Activated CD4-positive, alpha-beta T cell treated with anti-CD3 and anti-CD28 coated beads for 36 hours (primary cell): Measurements from ENCODE around the gene OGDH. TPM values are rescaled to one million over a fixed set of nuclear protein-coding genes. Genes with fewer than 3 reads are reported as not detected.
"Not testable (repeated sequence)": the region's sequence is repeated elsewhere in the genome, so short reads cannot be mapped to it uniquely, and the experiment has no call there.

Source experiments
- ATAC-seq: fragments of 200-7000 bp; cut with Tn5 transposase; one replicate; pipeline ENCODE4 v1.10.0; 2021; ENCODE audit warnings: mild to moderate bottlenecking, moderate library complexity
- CTCF ChIA-PET: fragments of 350-600 bp; sonication (Branson Sonifier 250); formaldehyde crosslinking; loops from one replicate; lab custom pipeline; 2021; ENCODE audit warnings: antibody characterized with exemption; lab: Charles Lee
- POLR2A ChIA-PET: fragments of 350-600 bp; sonication (Branson Sonifier 250); formaldehyde crosslinking; loops from one replicate; lab custom pipeline; 2021; ENCODE audit warnings: antibody characterized with exemption, inconsistent platforms; lab: Charles Lee
- DNase-seq: peaks from one replicate; pipeline ENCODE4 v3.0.0-alpha.2; 2020
- H3K27ac Mint-ChIP-seq: one replicate; pipeline ENCODE4 v1.8.0; 2021; ENCODE audit warnings: mixed read lengths
- H3K27me3 Mint-ChIP-seq: one replicate; pipeline ENCODE4 v1.8.0; 2021; ENCODE audit warnings: mixed read lengths
- H3K36me3 Mint-ChIP-seq: one replicate; pipeline ENCODE4 v1.8.0; 2021; ENCODE audit warnings: low read depth, mixed read lengths
- H3K4me1 Mint-ChIP-seq: one replicate; pipeline ENCODE4 v1.8.0; 2021; ENCODE audit warnings: mixed read lengths
- H3K4me3 Mint-ChIP-seq: one replicate; pipeline ENCODE4 v1.8.0; 2021; ENCODE audit warnings: mild to moderate bottlenecking, moderate library complexity, mixed read lengths
- H3K9me3 Mint-ChIP-seq: one replicate; pipeline ENCODE4 v1.8.0; 2021; ENCODE audit warnings: low read depth, mixed read lengths
- intact Hi-C, 2 experiments: fragments of 100-400 bp; cut with DNase I in 1 of 2; cut with micrococcal nuclease in 1 of 2; formaldehyde crosslinking; loops; one replicate each; pipeline versions ENCODE4 v1.14.2 to v1.15.1; 2022 to 2024; cut with DNase I, micrococcal nuclease
- total RNA-seq, 2 experiments: library from RNA; stranded (reverse); gene quantifications; one replicate each; pipeline ENCODE4 v1.2.3, GENCODE V29; 2021

The OGDH gene
- total RNA-seq, 2 experiments from 2014 or later, result 80.3 to 90.1 TPM

DNA sequence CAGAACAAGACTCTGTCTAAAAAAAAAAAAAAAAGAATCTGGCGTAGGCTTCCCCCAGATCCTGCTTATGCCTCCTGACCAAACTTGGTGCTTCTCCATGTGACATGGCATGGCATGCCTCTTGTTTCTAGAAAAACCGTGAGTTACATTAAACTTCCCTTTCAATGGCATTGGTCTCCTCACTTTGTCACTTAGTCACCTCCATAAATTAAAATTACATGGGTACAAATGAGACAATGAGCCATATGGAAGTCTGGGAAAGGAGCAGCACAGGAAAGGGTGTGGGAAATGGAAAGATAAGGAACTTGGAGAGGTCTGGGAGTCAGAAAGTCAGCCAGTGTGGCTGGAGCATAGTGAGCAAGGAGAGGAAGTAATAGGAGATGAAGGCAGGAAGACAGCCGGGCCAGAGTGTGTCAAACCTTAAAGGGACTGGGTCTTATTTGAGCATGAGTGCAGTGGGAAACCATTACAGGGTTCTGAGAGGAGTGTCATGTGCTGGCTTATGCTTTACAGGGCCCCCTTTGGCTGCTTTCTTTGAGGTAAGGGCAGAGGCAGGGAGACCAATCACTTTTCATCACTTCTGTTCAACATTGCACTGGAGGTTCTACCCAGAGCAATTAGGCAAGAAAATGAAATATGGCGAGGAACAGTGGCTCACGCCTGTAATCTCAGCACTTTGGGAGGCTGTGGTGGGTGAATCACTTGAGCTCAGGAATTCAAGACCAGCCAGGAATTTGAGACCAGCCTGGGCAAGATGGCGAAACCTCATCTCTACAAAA is 120.9 kb downstream of the OGDH start:
- CTCF ChIA-PET, result interaction anchor here (0.6 kb wide), 1 partner anchor 90 kb away, joined by 5 read pairs; no protein-coding TSS in a partner anchor
- H3K4me3 Mint-ChIP-seq, result no peak overlapping the region

DNA sequence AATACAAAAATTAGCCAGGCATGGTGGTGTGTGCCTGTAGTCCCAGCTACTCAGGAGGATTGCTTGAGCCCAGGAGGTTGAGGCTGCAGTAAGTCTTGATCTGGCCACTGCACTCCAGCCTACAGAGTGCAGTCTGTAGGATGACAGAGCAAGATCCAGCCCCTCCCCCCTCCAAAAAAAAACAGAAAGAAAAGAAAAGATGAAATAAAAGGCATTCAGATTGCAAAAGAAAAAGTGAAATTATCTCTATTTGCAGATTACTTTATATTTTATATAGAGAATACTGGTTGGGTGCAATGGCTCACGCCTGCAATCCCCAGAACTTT is 121.5 kb downstream of the OGDH start:
- no peak overlapping the region for H3K27ac Mint-ChIP-seq
- no peaks in the 10 kb centered on the region for H3K36me3 Mint-ChIP-seq
- H3K4me1 Mint-ChIP-seq, result no peaks in the 10 kb centered on the region
- CTCF ChIA-PET, result interaction anchor here (0.6 kb wide), 1 partner anchor 90 kb away, joined by 5 read pairs; no protein-coding TSS in a partner anchor
- intact Hi-C loops, result no loop called here
- no peak for ATAC-seq
- POLR2A ChIA-PET, result no interaction called here
- H3K27me3 Mint-ChIP-seq, result no peaks in the 10 kb centered on the region
- H3K9me3 Mint-ChIP-seq, result no peaks in the 10 kb centered on the region
- DNase-seq, result no peak
- H3K4me3 Mint-ChIP-seq, result no peak overlapping the region

More for the DNA sequence above, 120.9 kb downstream of the OGDH start:
- peak; percentile 30 for ATAC-seq
- no peaks in the 10 kb centered on the region for H3K36me3 Mint-ChIP-seq
- H3K4me1 Mint-ChIP-seq, result no peaks in the 10 kb centered on the region
- POLR2A ChIA-PET, result no interaction called here
- DNase-seq, result no peak
- intact Hi-C loops, result no loop called here
- no peak overlapping the region for H3K27ac Mint-ChIP-seq
- H3K9me3 Mint-ChIP-seq, result no peaks in the 10 kb centered on the region
- H3K27me3 Mint-ChIP-seq, result no peaks in the 10 kb centered on the region

DNA sequence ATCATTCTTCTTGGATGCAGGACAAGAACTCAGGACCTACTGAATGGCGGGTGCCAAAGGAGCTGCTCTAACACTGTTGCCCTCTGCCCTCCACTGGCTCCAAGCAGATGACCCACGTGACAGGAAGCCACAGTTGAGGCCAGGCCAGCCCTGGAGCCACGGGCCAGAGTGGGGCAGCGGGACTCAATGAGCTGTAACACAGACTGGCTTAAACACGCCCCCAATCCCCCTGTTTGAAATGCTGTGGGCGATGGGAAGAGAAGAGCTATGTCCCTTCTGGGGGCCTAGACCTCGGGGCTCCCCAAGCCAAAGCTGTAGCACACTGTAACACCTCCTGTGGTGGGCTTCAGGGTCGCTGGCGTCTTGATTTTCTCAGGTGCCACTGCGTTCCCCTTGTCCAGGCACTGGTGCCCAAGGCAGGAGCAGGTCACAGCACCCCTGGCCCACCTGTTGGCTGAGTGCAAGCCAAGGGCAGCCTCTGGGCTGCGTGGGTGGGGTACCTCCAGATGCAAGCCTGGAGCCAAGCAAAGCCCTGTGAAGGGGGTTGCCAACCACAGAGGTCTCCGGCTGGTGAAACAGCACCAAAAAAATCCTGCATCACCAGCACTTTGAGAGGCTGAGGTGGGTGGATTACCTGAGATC is 123.6 kb downstream of the OGDH start:
- Mint-ChIP-seq H3K27me3 (no peaks in the 10 kb centered on the region), H3K27ac (no peak overlapping the region), H3K4me1 (peaks cover 12% of the 10 kb centered on the region), H3K4me3 (no peak overlapping the region), H3K9me3 (no peaks in the 10 kb centered on the region), H3K36me3 (no peaks in the 10 kb centered on the region)
- POLR2A ChIA-PET, result no interaction called here
- CTCF ChIA-PET, result no interaction called here
- intact Hi-C loops, result no loop called here
- no peak for DNase-seq
- ATAC-seq, result no peak

DNA sequence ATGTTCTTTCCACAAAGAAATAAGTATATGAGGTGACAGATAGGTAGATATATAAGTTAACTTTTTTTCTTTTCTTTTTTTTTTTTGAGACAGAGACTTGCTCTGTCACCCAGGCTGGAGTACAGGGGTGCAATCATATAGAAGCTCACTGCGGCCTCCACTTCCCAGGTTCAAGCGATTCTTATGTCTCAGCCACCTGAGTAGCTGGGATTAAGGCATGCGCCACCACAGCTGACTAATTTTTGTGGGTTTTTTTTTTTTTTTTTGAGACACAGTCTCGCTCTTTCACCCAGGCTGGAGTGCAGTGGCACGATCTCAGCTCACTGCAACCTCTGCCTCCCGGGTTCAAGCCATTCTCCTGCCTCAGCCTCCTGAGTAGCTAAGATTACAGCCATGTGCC is 126.5 kb downstream of the OGDH start:
- H3K4me1 Mint-ChIP-seq, result peaks cover 23% of the 10 kb centered on the region
- intact Hi-C loops, POLR2A ChIA-PET, H3K36me3 Mint-ChIP-seq, ATAC-seq, DNase-seq, H3K27me3 Mint-ChIP-seq, H3K4me3 Mint-ChIP-seq, H3K27ac Mint-ChIP-seq, H3K9me3 Mint-ChIP-seq: not testable (repeated sequence)
- CTCF ChIA-PET, result interaction anchor here (0.6 to 0.7 kb wide), 2 partner anchors 52 to 129 kb away, joined by 3 read pairs; no protein-coding TSS in a partner anchor

DNA sequence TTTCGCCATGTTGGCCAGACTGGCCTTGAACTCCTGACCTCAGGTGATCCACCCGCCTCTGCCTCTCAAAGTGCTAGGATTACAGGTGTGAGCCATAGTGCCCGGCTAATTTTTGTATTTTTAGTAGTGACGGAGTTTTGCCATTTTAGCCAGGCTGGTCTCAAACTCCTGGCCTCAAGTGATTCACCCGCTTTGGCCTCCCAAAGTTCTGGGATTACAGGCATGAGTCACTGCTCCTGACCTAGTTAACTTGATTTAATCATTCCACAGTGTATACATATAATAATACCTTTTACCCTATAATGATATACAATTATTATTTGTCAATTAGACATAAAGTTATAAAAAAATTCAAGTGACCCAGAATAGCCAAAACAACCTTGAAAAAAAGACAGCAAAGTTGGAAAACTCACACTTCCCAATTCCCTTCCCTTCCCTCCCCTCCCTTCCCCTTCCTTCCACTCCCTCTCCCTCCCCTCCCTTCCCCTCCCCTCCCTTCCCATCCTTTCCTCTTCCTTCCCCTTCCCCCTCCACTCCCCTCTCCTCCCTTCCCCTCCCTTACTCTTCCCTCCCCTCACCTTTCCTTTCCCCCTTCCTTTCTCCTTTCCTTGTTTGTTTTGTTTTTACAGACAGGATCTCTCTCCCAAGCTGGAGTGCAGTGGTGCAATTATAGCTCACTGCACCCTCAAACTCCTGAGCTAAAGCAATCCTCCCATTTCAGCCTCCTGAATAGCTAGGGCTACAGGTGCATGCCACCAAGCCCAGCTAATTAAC is 127.5 kb downstream of the OGDH start:
- no peaks in the 10 kb centered on the region for H3K27me3 Mint-ChIP-seq
- CTCF ChIA-PET, result interaction anchor here (0.7 to 1.0 kb wide), 2 partner anchors 18 to 168 kb away, joined by 3 to 4 read pairs; no protein-coding TSS in a partner anchor
- POLR2A ChIA-PET, result no interaction called here
- no peak overlapping the region for H3K4me3 Mint-ChIP-seq
- ATAC-seq (no peak), DNase-seq (no peak)
- H3K27ac Mint-ChIP-seq, result peak overlapping the region; percentile 4
- peaks cover 24% of the 10 kb centered on the region for H3K4me1 Mint-ChIP-seq
- intact Hi-C loops, result no loop called here
- no peaks in the 10 kb centered on the region for H3K9me3 Mint-ChIP-seq
- no peaks in the 10 kb centered on the region for H3K36me3 Mint-ChIP-seq

DNA sequence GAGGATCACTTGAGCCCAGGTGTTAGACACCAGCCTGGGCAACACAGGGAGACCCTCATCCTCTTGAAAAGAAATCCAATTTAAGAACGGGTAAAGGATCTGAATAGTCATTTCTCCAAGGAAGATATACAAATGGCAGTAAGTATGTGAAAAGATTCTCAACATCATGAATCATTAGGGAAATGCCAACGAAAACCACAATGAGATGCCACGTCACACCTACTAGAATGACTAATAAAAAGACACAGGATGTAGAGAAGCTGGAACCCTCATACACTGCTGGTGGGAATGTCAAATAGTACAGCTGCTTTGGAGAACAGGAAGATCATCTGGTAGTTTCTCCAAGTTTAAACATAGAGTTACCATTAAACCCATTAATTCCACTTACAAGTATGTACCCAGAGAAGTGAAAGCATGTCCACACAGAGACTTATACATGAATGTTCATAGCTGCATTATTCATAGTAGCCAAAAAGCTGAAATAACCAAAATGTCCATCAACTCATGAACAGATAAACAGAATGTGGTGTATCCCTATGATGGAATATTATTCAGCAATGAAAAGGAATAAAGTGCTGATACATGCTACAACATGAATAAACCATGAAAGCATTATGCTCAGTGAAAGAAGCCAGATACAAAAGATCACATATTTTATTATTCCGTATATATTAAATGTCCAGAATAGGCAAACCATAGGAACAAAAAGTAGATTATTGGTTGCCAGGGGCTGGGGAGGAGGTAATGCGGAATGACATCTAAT is 129.2 kb downstream of the OGDH start:
- ChIA-PET CTCF (interaction anchor here (0.9 to 1.5 kb wide), 4 partner anchors 12 to 400 kb away, joined by 3 to 5 read pairs (median 4); no protein-coding TSS in a partner anchor), POLR2A (interaction anchor here (0.5 to 1.0 kb wide), 5 partner anchors 9 to 124 kb away, joined by 3 to 11 read pairs (median 5); no protein-coding TSS in a partner anchor)
- Mint-ChIP-seq H3K4me3 (peak overlapping the region; percentile 6), H3K9me3 (no peaks in the 10 kb centered on the region), H3K27ac (peak overlapping the region; percentile 81), H3K36me3 (no peaks in the 10 kb centered on the region), H3K4me1 (peaks cover 24% of the 10 kb centered on the region), H3K27me3 (no peaks in the 10 kb centered on the region)
- peak; percentile 93 for ATAC-seq
- DNase-seq, result peak; percentile 69
- intact Hi-C loops, result loop anchor here (1.0 kb wide), 3 partner anchors 13 to 118 kb away; partner anchors contain the start of gene ZMIZ2 (in 1 of the 2)

DNA sequence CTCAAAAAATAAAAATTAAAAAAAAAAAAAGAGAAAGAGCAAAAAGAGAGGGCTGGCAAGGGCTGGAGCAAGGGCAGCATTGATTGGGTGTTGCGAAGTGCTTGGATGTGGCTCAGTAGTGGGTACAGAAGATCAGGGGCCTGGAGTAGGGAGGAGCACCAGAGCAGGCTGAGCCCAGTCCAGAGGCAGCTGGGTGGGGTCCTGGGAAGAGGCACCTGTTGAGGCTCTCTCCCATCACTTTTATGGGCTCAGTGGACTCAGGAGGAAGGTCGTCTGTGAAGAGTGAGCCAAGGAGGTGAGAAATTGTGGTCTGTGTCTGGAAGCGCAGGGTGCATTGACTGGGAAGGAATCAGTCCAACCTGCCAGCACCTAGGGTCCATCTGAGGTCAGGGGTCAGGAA is 130.5 kb downstream of the OGDH start:
- POLR2A ChIA-PET, result interaction anchor here (0.6 kb wide), 1 partner anchor 9 kb away, joined by 3 read pairs; no protein-coding TSS in a partner anchor
- no peaks in the 10 kb centered on the region for H3K27me3 Mint-ChIP-seq
- H3K36me3 Mint-ChIP-seq, result no peaks in the 10 kb centered on the region
- CTCF ChIA-PET, result interaction anchor here (0.6 to 0.8 kb wide), 2 partner anchors 164 to 709 kb away, joined by 3 read pairs; no protein-coding TSS in a partner anchor
- no peak for DNase-seq
- intact Hi-C loops, result no loop called here
- H3K4me3 Mint-ChIP-seq, result no peak overlapping the region
- peak overlapping the region; percentile 38 for H3K27ac Mint-ChIP-seq
- peaks cover 24% of the 10 kb centered on the region for H3K4me1 Mint-ChIP-seq
- ATAC-seq, result no peak
- no peaks in the 10 kb centered on the region for H3K9me3 Mint-ChIP-seq

DNA sequence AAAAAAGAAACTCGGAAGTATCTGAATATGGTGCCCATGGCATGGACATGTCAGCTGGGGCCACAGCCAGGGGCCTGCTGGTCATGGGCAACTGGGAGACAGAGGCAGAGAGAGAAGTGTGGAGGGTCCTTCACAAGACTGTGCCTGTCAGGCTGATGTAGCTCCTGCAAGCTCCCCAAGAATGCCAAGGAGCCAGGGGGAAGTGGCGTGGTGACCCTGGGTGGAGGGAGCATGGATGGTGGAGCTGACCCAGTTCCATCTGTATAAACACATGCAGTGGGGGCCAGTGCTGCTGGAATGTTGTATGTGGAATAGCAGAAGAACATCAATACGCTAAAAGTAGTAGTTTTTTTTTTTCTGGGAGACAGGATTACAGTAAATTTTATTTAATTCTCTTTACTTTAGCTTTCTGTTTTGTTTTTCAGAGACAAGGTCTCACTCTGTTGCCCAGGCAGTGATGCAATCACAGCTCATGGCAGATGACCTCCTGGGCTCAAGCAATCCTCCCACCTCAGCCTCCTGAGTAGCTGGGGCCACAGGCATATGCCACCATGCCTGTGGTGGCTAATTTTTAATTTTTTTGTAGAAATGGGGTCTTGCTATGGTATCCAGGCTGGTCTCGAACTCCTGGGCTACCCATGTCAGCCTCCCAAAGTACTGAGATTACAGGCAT is 131.8 kb downstream of the OGDH start:
- POLR2A ChIA-PET, result interaction anchor here (0.6 kb wide), 1 partner anchor 112 kb away, joined by 3 read pairs; no protein-coding TSS in a partner anchor
- no peaks in the 10 kb centered on the region for H3K9me3 Mint-ChIP-seq
- no peaks in the 10 kb centered on the region for H3K36me3 Mint-ChIP-seq
- ATAC-seq (no peak), DNase-seq (no peak)
- intact Hi-C loops, result no loop called here
- no peak overlapping the region for H3K4me3 Mint-ChIP-seq
- no peaks in the 10 kb centered on the region for H3K27me3 Mint-ChIP-seq
- H3K27ac Mint-ChIP-seq, result no peak overlapping the region
- peaks cover 23% of the 10 kb centered on the region for H3K4me1 Mint-ChIP-seq
- CTCF ChIA-PET, result interaction anchor here (0.6 to 1.1 kb wide), 6 partner anchors 10 to 289 kb away, joined by 3 to 4 read pairs (median 3); no protein-coding TSS in a partner anchor

DNA sequence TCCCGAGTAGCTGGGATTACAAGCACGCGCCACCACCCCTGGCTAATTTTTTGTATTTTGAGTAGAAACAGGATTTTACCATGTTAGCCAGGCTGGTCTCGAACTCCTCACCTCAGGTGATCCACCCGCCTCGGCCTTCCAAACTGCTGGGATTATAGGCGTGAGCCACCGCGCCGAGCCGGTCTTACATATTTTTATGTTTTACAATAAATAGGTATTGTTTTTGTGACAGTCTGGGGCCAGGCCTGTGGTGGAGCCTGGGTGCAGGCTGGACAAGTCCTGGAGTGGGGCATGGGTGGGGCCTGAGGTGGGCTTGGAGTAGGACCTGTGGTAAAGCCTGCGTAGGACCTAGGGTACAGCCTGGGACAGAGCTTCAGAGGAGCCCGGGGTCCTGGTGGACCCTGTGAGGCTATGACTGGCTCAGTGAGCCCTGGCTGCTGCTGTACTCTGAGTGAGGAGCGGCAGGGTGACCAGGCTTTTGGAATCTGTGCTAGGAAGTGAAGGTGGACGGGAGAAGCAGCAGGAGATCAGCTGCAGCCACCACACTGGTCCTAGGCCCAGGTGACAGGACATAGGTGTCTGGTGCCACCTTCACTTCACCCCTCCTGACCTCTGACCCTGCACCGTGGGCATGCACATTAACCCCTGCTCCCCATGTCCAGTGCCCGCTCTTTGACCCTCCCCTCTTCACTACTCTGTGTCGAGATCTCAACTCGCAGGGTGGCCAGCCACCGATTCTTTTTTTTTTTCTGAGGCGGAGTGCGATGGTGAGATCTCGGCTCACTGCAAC is 132.6 kb downstream of the OGDH start:
- H3K27me3 Mint-ChIP-seq, result no peaks in the 10 kb centered on the region
- POLR2A ChIA-PET, result no interaction called here
- H3K4me1 Mint-ChIP-seq, result peaks cover 18% of the 10 kb centered on the region
- H3K27ac Mint-ChIP-seq, result no peak overlapping the region
- ATAC-seq (no peak), DNase-seq (no peak)
- H3K4me3 Mint-ChIP-seq, result no peak overlapping the region
- H3K36me3 Mint-ChIP-seq, result no peaks in the 10 kb centered on the region
- no peaks in the 10 kb centered on the region for H3K9me3 Mint-ChIP-seq
- CTCF ChIA-PET, result interaction anchor here (0.6 to 1.1 kb wide), 2 partner anchors 9 to 1089 kb away, joined by 3 to 4 read pairs; no protein-coding TSS in a partner anchor
- intact Hi-C loops, result no loop called here
